D341Med (cell line): ENCODE results near the gene RNF145.
"Not testable (repeated sequence)": the region's sequence is repeated elsewhere in the genome, so short reads cannot be mapped to it uniquely, and the experiment has no call there.

Experiments
- DNase-seq: peaks from one replicate; pipeline ENCODE4 v3.0.0; 2012; ENCODE audit warnings: low spot score

Gene RNF145

GRCh38 chr5:159209438-159210209, at the start of gene RNF145:
Gene RNF145, minus strand, starts transcription at chr5:159209553. Its CDS starts 5,936 bp downstream, at chr5:159203617.
- peak; percentile 95 for DNase-seq

- DNase-seq, result no peak
These were observed 49.0 kb upstream of the RNF145 start for GRCh38 chr5:159258361-159258760.

GRCh38 chr5:159257629-159258283, 48.4 kb upstream of the RNF145 start:
- DNase-seq, result no peak

- no peak for DNase-seq
These were observed 47.7 kb upstream of the RNF145 start for GRCh38 chr5:159257007-159257406.

GRCh38 chr5:159252195-159252594, 42.8 kb upstream of the RNF145 start:
- no peak for DNase-seq

- DNase-seq, result no peak
These were observed 39.8 kb upstream of the RNF145 start for GRCh38 chr5:159249158-159249557.

- DNase-seq, result no peak
These were observed 35.5 kb upstream of the RNF145 start for GRCh38 chr5:159244890-159245289.

GRCh38 chr5:159244163-159244562, 34.8 kb upstream of the RNF145 start:
- DNase-seq, result no peak

- DNase-seq, result no peak
These were observed 34.0 kb upstream of the RNF145 start for GRCh38 chr5:159243385-159243784.

GRCh38 chr5:159242656-159243055, 33.3 kb upstream of the RNF145 start:
- DNase-seq, result no peak

GRCh38 chr5:159241946-159242552, 32.7 kb upstream of the RNF145 start:
- DNase-seq, result no peak

- DNase-seq, result no peak
These were observed 31.0 kb upstream of the RNF145 start for GRCh38 chr5:159240301-159240870.

- DNase-seq, result not testable (repeated sequence)
These were observed 26.6 kb upstream of the RNF145 start for GRCh38 chr5:159235871-159236520.

- no peak for DNase-seq
These were observed 21.8 kb upstream of the RNF145 start for GRCh38 chr5:159231167-159231566.

GRCh38 chr5:159230657-159231056, 21.3 kb upstream of the RNF145 start:
- DNase-seq, result no peak

GRCh38 chr5:159228097-159228496, 18.7 kb upstream of the RNF145 start:
- DNase-seq, result not testable (repeated sequence)

GRCh38 chr5:159227452-159227851, 18.1 kb upstream of the RNF145 start:
- no peak for DNase-seq

- DNase-seq, result no peak
These were observed 17.1 kb upstream of the RNF145 start for GRCh38 chr5:159226451-159226850.

- no peak for DNase-seq
These were observed 15.1 kb upstream of the RNF145 start for GRCh38 chr5:159224471-159224870.

GRCh38 chr5:159223469-159223868, 14.1 kb upstream of the RNF145 start:
- DNase-seq, result no peak

GRCh38 chr5:159220206-159220605, 10.9 kb upstream of the RNF145 start:
- no peak for DNase-seq

GRCh38 chr5:159218595-159219023, 9.3 kb upstream of the RNF145 start:
- DNase-seq, result no peak
